HCT116 (cell line): ENCODE measurements around the gene NCKAP5. TPM values are rescaled to one million over a fixed set of nuclear protein-coding genes. Genes with fewer than 3 reads are reported as not detected.

Experiments
- ATAC-seq: fragments of 200-7000 bp; cut with Tn5 transposase; 2 replicates; pipeline ENCODE4 v1.9.1; 2020; ENCODE audit warnings: mild to moderate bottlenecking, moderate library complexity
- BruUV-seq: library from RNA; stranded (reverse); fragments of 400-500 nt; replicated peaks from 2 replicates; lab custom pipeline; 2021; lab: Mats Ljungman, UMichigan
- CTCF ChIA-PET: fragments of 300-600 bp; sonication (Branson Sonifier 250); formaldehyde crosslinking; loops from one replicate; lab custom pipeline; 2021; ENCODE audit warnings: antibody characterized with exemption; lab: Charles Lee
- POLR2A ChIA-PET: fragments of 300-600, 350-600 bp; sonication (Branson Sonifier 250); formaldehyde crosslinking; loops from one replicate; lab custom pipeline; 2021; ENCODE audit warnings: antibody characterized with exemption; lab: Charles Lee
- RAD21 ChIA-PET, 2 experiments: fragments of 300-600 bp; sonication (Branson Sonifier 250); formaldehyde crosslinking; loops; one replicate each; lab custom pipeline; 2023; ENCODE audit warnings: low total read pairs in 2 of 2; ENCODE audit not compliant: uncharacterized antibody in 2 of 2, unreplicated experiment in 2 of 2, low non-redundant PET in 1 of 2; lab: Charles Lee
- DNase-seq: peaks from one replicate; pipeline ENCODE4 v3.0.0-alpha.2; 2010; ENCODE audit warnings: low read depth, low spot score
- H2AFZ ChIP-seq: fragments of 200-600 bp; shearing (Covaris generic), sonication (generic); 2 replicates; pipeline ENCODE4 v1.6.1; 2017; ENCODE audit warnings: low read depth, mixed run types, mixed read lengths, antibody characterized with exemption, low read length; ENCODE audit not compliant: poor library complexity, severe bottlenecking
- H3K27ac ChIP-seq: 2 replicates; pipeline ENCODE4 v1.5.1; 2012; ENCODE audit warnings: low read depth, low read length
- H3K27me3 ChIP-seq: fragments of 200-600 bp; sonication (generic); 2 replicates; pipeline ENCODE4 v1.6.1; 2016; ENCODE audit warnings: mixed run types, low read length, mixed read lengths; ENCODE audit not compliant: insufficient read depth
- H3K36me3 ChIP-seq, 2 experiments: fragments of 200-500 bp in 1 of 2; fragments of 200-600 bp in 1 of 2; sonication (Bioruptor generic) in 1 of 2; sonication (generic) in 1 of 2; 2 replicates each; pipeline versions ENCODE4 v1.5.1 to v1.6.1; 2014 to 2016; ENCODE audit warnings: low read length in 2 of 2, inconsistent platforms in 1 of 2, mixed read lengths in 1 of 2, mixed run types in 1 of 2; ENCODE audit not compliant: insufficient read depth in 2 of 2, control insufficient read depth in 1 of 2
- H3K4me1 ChIP-seq, 2 experiments: fragments of 200-600 bp in 1 of 2; sonication (generic) in 1 of 2; 2 replicates each; pipeline versions ENCODE4 v1.5.1 to v1.6.1; 2012 to 2017; ENCODE audit warnings: low read length in 2 of 2, inconsistent platforms in 1 of 2, mild to moderate bottlenecking in 1 of 2, mixed read lengths in 1 of 2, mixed run types in 1 of 2, moderate library complexity in 1 of 2; ENCODE audit not compliant: insufficient read depth in 2 of 2, control insufficient read depth in 1 of 2
- H3K4me2 ChIP-seq: fragments of 200-600 bp; sonication (generic); 2 replicates; pipeline ENCODE4 v1.6.1; 2017; ENCODE audit warnings: mixed run types, low read length, mixed read lengths
- H3K4me3 ChIP-seq, 2 experiments: fragments of 200-600 bp in 1 of 2; sonication (generic) in 1 of 2; replicated peaks in 1 of 2; 2 replicates each; pipeline ENCODE4 v1.5.1; 2011 to 2016; ENCODE audit warnings: low read length in 2 of 2, control low read depth in 1 of 2, low read depth in 1 of 2, mild to moderate bottlenecking in 1 of 2, mixed read lengths in 1 of 2, mixed run types in 1 of 2
- H3K79me2 ChIP-seq: fragments of 200-600 bp; sonication (generic); 2 replicates; pipeline ENCODE4 v1.6.1; 2017; ENCODE audit warnings: mild to moderate bottlenecking, mixed run types, low read length, moderate library complexity, mixed read lengths; ENCODE audit not compliant: insufficient read depth
- H3K9ac ChIP-seq: fragments of 200-600 bp; sonication (generic); 2 replicates; pipeline ENCODE4 v1.6.1; 2016; ENCODE audit warnings: low read length, mixed read lengths
- H3K9me2 ChIP-seq: fragments of 200-600 bp; sonication (generic), shearing (Covaris generic); 2 replicates; pipeline ENCODE4 v1.6.1; 2017; ENCODE audit warnings: mixed run types, mild to moderate bottlenecking, moderate library complexity; ENCODE audit not compliant: insufficient read depth
- H3K9me3 ChIP-seq, 2 experiments: fragments of 200-500 bp in 1 of 2; fragments of 200-600 bp in 1 of 2; sonication (Bioruptor generic) in 1 of 2; sonication (generic) in 1 of 2; 2 replicates each; pipeline ENCODE4 v1.6.1; 2014 to 2017; ENCODE audit warnings: low read length in 2 of 2, mixed read lengths in 2 of 2, inconsistent platforms in 1 of 2, low read depth in 1 of 2, mild to moderate bottlenecking in 1 of 2, mixed run types in 1 of 2, moderate library complexity in 1 of 2; ENCODE audit not compliant: control insufficient read depth in 1 of 2, insufficient read depth in 1 of 2
- H4K20me1 ChIP-seq: fragments of 200-600 bp; sonication (generic), shearing (Covaris generic); 2 replicates; pipeline ENCODE4 v1.6.1; 2017; ENCODE audit warnings: mixed run types, mild to moderate bottlenecking, moderate library complexity; ENCODE audit not compliant: insufficient read depth
- ATF3 ChIP-seq: IDR thresholded peaks from 2 replicates; pipeline ENCODE4 v1.6.1; 2012
- CBX3 ChIP-seq: IDR thresholded peaks from 2 replicates; pipeline ENCODE4 v1.6.1; 2012; ENCODE audit warnings: low read depth
- CEBPB ChIP-seq: IDR thresholded peaks from 2 replicates; pipeline ENCODE4 v1.6.1; 2012; ENCODE audit warnings: low read depth
- ELF1 ChIP-seq: IDR thresholded peaks from 2 replicates; pipeline ENCODE4 v1.6.1; 2012; ENCODE audit warnings: low read depth, borderline replicate concordance
- FOSL1 ChIP-seq: IDR thresholded peaks from 2 replicates; pipeline ENCODE4 v1.6.1; 2012; ENCODE audit warnings: low read depth
- JUND ChIP-seq: IDR thresholded peaks from 2 replicates; pipeline ENCODE4 v1.6.1; 2012
- POLR2A ChIP-seq: IDR thresholded peaks from 2 replicates; pipeline ENCODE4 v1.7.0; 2011; ENCODE audit warnings: borderline replicate concordance; ENCODE audit not compliant: insufficient read depth, insufficient read length; ENCODE audit errors: extremely low read depth
- POLR2AphosphoS5 ChIP-seq: IDR thresholded peaks from 2 replicates; pipeline ENCODE4 v1.6.1; 2011; ENCODE audit warnings: mild to moderate bottlenecking, low read depth, low read length, moderate library complexity
- RAD21 ChIP-seq: IDR thresholded peaks from 2 replicates; pipeline ENCODE4 v1.6.1; 2012; ENCODE audit warnings: low read depth, mild to moderate bottlenecking
- SIN3A ChIP-seq: IDR thresholded peaks from 2 replicates; pipeline ENCODE4 v1.6.1; 2012; ENCODE audit warnings: low read depth
- SP1 ChIP-seq: IDR thresholded peaks from 2 replicates; pipeline ENCODE4 v1.6.1; 2012; ENCODE audit warnings: low read depth
- SRF ChIP-seq: IDR thresholded peaks from 2 replicates; pipeline ENCODE4 v1.6.1; 2012; ENCODE audit warnings: low read depth
- TCF7L2 ChIP-seq: IDR thresholded peaks from 2 replicates; pipeline ENCODE4 v1.7.0; 2011; ENCODE audit warnings: borderline replicate concordance, inconsistent platforms; ENCODE audit not compliant: insufficient read depth, insufficient read length; ENCODE audit errors: extremely low read depth
- YY1 ChIP-seq: IDR thresholded peaks from 2 replicates; pipeline ENCODE4 v1.6.1; 2011; ENCODE audit warnings: low read length, low read depth, moderate library complexity, mild to moderate bottlenecking; ENCODE audit not compliant: insufficient replicate concordance; ENCODE audit errors: extremely low read depth
- ZBTB33 ChIP-seq: IDR thresholded peaks from 2 replicates; pipeline ENCODE4 v1.6.1; 2011; ENCODE audit warnings: mild to moderate bottlenecking, low read length, moderate library complexity; ENCODE audit not compliant: insufficient replicate concordance; ENCODE audit errors: extremely low read depth
- ZFX ChIP-seq: fragments of 450-650 bp; IDR thresholded peaks from 2 replicates; pipeline ENCODE4 v1.6.1; 2017
- ZNF274 ChIP-seq: fragments of 200-500 bp; sonication (Bioruptor generic); IDR thresholded peaks from 2 replicates; pipeline ENCODE4 v1.6.1; 2014; ENCODE audit warnings: mild to moderate bottlenecking, low read depth, low read length, inconsistent platforms
- intact Hi-C: fragments of 100-400 bp; cut with micrococcal nuclease; formaldehyde crosslinking; loops from 2 replicates; pipeline ENCODE4 v1.10.0; 2022
- total RNA-seq: library from RNA; stranded (reverse); gene quantifications from one replicate; pipeline ENCODE4 v1.2.1, GENCODE V29; 2021; ENCODE audit not compliant: unreplicated experiment
- TF ChIP-seq, protein P1 (sequence below): IDR thresholded peaks from 2 replicates; pipeline ENCODE4 v1.6.1; 2012
- TF ChIP-seq, protein P2 (sequence below): IDR thresholded peaks from 2 replicates; pipeline ENCODE4 v1.6.1; 2012; ENCODE audit warnings: low read depth

The NCKAP5 gene
- total RNA-seq, 1 experiment from 2014 or later, result 0.30 TPM

DNA sequence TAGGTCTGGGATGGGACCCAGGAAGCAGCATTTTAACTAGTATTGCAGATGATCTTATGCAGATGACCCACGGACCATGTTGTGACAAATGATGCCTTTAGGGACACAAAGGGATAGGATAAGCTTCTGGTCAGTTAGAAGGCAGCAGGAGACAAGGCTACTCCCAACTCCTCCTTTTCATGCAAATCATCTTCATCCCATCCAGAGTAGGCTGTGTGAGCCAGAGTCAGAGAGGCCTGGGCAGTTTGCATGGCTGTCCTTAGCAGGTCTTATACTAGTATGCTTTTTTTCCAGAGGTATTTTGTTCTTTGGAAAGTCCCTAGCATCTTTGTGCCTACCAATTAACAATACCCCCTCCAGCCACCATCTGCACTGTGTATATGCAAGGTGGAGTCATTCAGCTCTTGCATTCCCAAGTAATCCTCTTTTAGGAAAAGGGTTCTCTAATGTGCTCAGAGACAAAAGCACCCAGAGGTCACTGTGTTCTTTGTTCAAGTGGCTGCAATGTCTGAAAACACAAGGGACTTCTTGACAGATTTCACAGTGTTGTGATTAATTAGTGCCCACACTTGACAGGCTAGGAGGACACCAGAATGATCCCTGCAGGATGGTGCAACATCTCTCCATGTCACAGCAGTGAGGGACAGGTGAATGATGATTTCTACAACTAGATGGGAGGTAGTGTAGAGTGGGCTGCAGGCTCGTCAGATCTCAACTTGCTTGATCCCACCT is 225.8 kb downstream of the NCKAP5 start (continued):
- TF ChIP-seq ATF3 (no peak), POLR2A (no peak), FOSL1 (no peak), CEBPB (no peak)

DNA sequence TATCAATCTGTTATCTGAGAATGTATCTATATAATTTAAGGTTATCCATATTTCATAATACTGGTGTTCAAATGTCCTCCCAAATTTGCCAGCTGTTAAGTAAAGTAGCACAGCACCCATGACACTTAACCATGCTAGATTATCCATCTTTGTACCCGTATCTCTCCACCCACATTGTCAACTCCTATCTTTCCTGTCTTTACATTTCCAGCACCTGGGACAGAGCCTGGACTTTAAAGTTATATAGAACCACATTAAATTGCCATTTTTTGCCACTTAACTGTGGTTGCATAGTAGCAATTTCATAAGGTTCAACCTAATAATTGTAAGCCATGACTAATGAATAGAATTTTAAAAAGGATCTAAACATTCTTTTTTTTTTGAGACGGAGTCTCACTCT is 226.7 kb downstream of the NCKAP5 start:
- Histone ChIP-seq H2AFZ (no peak overlapping the region), H3K9me2 (no peaks in the 10 kb centered on the region), H3K4me2 (no peak overlapping the region), H3K9ac (no peak overlapping the region), H3K36me3 (no peaks in the 10 kb centered on the region), H4K20me1 (no peaks in the 10 kb centered on the region), H3K79me2 (no peaks in the 10 kb centered on the region), H3K4me1 (no peaks in the 10 kb centered on the region), H3K9me3 (no peaks in the 10 kb centered on the region), H3K4me3 (no peak overlapping the region), H3K27me3 (no peaks in the 10 kb centered on the region), H3K27ac (no peak overlapping the region)
- no peak for DNase-seq
- no TSS peak for BruUV-seq
- ChIA-PET POLR2A (no interaction called here), CTCF (no interaction called here), RAD21 (no interaction called here)
- intact Hi-C loops, result no loop called here
- ATAC-seq, result no peak
- TF ChIP-seq ZFX (no peak), ATF3 (no peak), JUND (no peak), FOSL1 (no peak), YY1 (no peak), CBX3 (no peak), TCF7L2 (no peak), SP1 (no peak), SIN3A (no peak), ZBTB33 (no peak), POLR2AphosphoS5 (no peak), ZNF274 (no peak), ELF1 (no peak), SRF (no peak), RAD21 (no peak)
- TF ChIP-seq, protein P1, sequence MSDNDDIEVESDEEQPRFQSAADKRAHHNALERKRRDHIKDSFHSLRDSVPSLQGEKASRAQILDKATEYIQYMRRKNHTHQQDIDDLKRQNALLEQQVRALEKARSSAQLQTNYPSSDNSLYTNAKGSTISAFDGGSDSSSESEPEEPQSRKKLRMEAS, result no peak
- TF ChIP-seq, protein P2, sequence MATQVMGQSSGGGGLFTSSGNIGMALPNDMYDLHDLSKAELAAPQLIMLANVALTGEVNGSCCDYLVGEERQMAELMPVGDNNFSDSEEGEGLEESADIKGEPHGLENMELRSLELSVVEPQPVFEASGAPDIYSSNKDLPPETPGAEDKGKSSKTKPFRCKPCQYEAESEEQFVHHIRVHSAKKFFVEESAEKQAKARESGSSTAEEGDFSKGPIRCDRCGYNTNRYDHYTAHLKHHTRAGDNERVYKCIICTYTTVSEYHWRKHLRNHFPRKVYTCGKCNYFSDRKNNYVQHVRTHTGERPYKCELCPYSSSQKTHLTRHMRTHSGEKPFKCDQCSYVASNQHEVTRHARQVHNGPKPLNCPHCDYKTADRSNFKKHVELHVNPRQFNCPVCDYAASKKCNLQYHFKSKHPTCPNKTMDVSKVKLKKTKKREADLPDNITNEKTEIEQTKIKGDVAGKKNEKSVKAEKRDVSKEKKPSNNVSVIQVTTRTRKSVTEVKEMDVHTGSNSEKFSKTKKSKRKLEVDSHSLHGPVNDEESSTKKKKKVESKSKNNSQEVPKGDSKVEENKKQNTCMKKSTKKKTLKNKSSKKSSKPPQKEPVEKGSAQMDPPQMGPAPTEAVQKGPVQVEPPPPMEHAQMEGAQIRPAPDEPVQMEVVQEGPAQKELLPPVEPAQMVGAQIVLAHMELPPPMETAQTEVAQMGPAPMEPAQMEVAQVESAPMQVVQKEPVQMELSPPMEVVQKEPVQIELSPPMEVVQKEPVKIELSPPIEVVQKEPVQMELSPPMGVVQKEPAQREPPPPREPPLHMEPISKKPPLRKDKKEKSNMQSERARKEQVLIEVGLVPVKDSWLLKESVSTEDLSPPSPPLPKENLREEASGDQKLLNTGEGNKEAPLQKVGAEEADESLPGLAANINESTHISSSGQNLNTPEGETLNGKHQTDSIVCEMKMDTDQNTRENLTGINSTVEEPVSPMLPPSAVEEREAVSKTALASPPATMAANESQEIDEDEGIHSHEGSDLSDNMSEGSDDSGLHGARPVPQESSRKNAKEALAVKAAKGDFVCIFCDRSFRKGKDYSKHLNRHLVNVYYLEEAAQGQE, result no peak; the same call in 1 of the 2 replicates
